GM12864 (cell line): ENCODE results near the gene GPRIN1.

ENCODE experiments used
- DNase-seq: peaks from one replicate; pipeline ENCODE4 v3.0.0-alpha.2; 2011; ENCODE audit warnings: low read depth
- H3K4me3 ChIP-seq: 2 replicates; pipeline ENCODE4 v1.5.1; 2011; ENCODE audit warnings: mild to moderate bottlenecking, low read depth, low read length, control low read depth
- CTCF ChIP-seq: IDR thresholded peaks from 2 replicates; pipeline ENCODE4 v1.5.1; 2011; ENCODE audit warnings: low read depth, mild to moderate bottlenecking, moderate library complexity, low read length, control low read depth, inconsistent platforms; ENCODE audit errors: missing control alignments

GPRIN1 gene

GRCh38 chr5:176550275-176550831 is 59.6 kb downstream of the GPRIN1 start:
- no peak for DNase-seq
- H3K4me3 ChIP-seq, result no peak overlapping the region
- TF ChIP-seq CTCF, result no peak

- DNase-seq, result no peak
- no peak overlapping the region for H3K4me3 ChIP-seq
- no peak for TF ChIP-seq CTCF
These were observed 60.1 kb downstream of the GPRIN1 start for GRCh38 chr5:176549871-176550270.

- DNase-seq, result no peak
- no peak for TF ChIP-seq CTCF
- no peak within 1 kb of the TSS for H3K4me3 ChIP-seq
These were observed 61.0 kb downstream of the GPRIN1 start, which contains the start of gene CDHR2 for GRCh38 chr5:176548967-176549444. CDHR2 (plus strand) TSS chr5:176549342; CDS start chr5:176565353, 16,011 bp downstream.

GRCh38 chr5:176547802-176548201 is 62.2 kb downstream of the GPRIN1 start:
- TF ChIP-seq CTCF, result no peak
- DNase-seq, result no peak
- no peak overlapping the region for H3K4me3 ChIP-seq
